Measurements from ENCODE around the gene RNF146. TPM values are rescaled to one million over a fixed set of nuclear protein-coding genes. Genes with fewer than 3 reads are reported as not detected.

RNF146 gene
- total RNA-seq, 1 experiment from 2014 or later, result 31.3 TPM

DNA sequence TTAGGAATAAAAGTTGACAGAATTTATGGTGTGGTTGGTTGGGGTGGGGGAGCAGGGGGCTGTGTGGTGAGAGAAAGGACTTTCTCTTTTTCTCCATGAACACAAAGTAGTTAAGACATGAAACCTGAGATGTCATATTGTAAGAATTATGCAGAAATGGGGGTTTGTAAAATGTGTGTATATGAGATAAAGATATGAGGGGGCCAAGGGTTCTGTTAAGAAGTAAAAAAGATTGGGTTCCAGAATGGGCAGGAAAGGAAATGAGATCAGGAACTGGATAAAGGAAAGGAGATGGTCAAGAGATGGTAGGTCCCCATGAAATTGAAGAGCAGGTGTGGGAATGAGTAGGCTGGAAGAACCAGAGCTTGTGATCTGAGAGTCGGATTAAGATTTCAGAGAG, 9.7 kb downstream of the RNF146 start:
- no peaks in the 10 kb centered on the region for H3K9me3 ChIP-seq
- intact Hi-C loops (cut with micrococcal nuclease; ENCODE audit: unreplicated experiment), result no loop called here
- Mint-ChIP-seq H3K4me1 (ENCODE audit: low read depth, unreplicated experiment) (no peaks in the 10 kb centered on the region), H3K4me3 (ENCODE audit: unreplicated experiment) (no peak overlapping the region), H3K27ac (ENCODE audit: unreplicated experiment) (no peak overlapping the region), H3K9me3 (ENCODE audit: unreplicated experiment) (no peaks in the 10 kb centered on the region), H3K27me3 (ENCODE audit: insufficient read depth, unreplicated experiment) (no peaks in the 10 kb centered on the region), H3K36me3 (ENCODE audit: insufficient read depth, unreplicated experiment) (peaks cover 6% of the 10 kb centered on the region)
- H3K4me1 ChIP-seq, result no peaks in the 10 kb centered on the region
- no TSS peak for BruUV-seq (replicated peaks)
- no peak overlapping the region for H3K4me3 ChIP-seq (ENCODE audit: low read depth, low read length)
- no peak for TF ChIP-seq CTCF (IDR thresholded peaks at IDR 0.05; ENCODE audit: insufficient read depth in 1 of 2, low read depth in 1 of 2, low read length in 1 of 2, severe bottlenecking in 1 of 2, unreplicated experiment in 1 of 2)
- DNase-seq, result no peak
- H3K36me3 ChIP-seq (ENCODE audit: control insufficient read depth, insufficient read depth, low read length), result no peaks in the 10 kb centered on the region
- ChIA-PET POLR2A (no interaction called here), CTCF (interaction anchor here (1.4 kb wide), 1 partner anchor 10 kb away, joined by 4 read pairs; the partner anchor contains the start of gene RNF146)
- no peaks in the 10 kb centered on the region for H3K27me3 ChIP-seq (replicated peaks; ENCODE audit: control insufficient read depth, insufficient read depth, low read length)

DNA sequence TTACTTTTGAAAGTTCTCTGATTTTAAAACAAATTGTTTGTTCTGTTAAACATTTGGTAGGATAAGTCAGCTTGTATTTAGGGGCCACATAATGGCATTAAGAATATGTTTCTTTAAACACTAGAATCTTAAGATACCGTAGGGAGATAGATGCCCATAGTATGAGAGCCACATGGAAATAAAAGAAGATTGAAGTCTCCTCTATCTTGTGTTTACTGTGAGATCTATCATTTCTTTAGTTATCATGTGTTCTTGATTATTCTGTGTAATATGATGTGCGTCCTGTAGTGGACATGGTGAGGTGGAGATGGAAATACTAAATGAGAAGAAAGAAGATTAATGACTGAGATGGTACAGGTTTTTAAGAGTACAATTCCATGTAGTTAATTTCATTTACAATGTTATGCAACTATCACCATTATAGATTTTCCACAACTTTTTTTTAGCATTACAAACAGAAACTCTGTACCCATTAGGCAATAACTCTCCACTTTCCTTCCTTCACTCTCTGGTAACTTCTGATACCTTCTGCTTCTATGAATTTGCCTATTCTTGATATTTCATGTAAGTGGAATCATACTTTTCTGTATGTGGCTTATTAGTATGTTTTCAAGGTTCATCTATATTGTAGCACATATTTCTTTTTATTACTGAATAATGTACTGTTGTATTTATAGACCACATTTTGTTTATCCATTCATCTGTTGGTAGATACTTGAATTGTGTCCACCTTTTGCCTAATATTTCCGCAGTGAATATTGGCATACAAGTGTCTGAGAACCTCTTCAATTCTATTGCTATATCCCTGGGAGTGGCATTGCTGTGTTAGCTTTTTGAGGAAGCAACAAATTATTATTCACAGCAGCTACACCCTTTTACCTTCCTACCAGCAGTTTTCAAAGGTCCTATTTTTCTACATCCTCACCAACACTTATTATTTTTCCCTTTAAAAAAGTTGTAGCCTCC, 11.5 kb downstream of the RNF146 start:
- POLR2A ChIA-PET, result no interaction called here
- Histone ChIP-seq H3K9me3 (no peaks in the 10 kb centered on the region), H3K27me3 (replicated peaks; ENCODE audit: control insufficient read depth, insufficient read depth, low read length) (no peaks in the 10 kb centered on the region), H3K4me3 (ENCODE audit: low read depth, low read length) (no peak overlapping the region), H3K36me3 (ENCODE audit: control insufficient read depth, insufficient read depth, low read length) (no peaks in the 10 kb centered on the region), H3K4me1 (no peaks in the 10 kb centered on the region)
- TF ChIP-seq CTCF (IDR thresholded peaks at IDR 0.05; ENCODE audit: insufficient read depth in 1 of 2, low read depth in 1 of 2, low read length in 1 of 2, severe bottlenecking in 1 of 2, unreplicated experiment in 1 of 2), result no peak
- no peak for DNase-seq
- intact Hi-C loops (cut with micrococcal nuclease; ENCODE audit: unreplicated experiment), result no loop called here
- BruUV-seq (replicated peaks), result no TSS peak
- H3K4me1 Mint-ChIP-seq (ENCODE audit: low read depth, unreplicated experiment), result no peaks in the 10 kb centered on the region
- H3K9me3 Mint-ChIP-seq (ENCODE audit: unreplicated experiment), result no peaks in the 10 kb centered on the region
- no peaks in the 10 kb centered on the region for H3K27me3 Mint-ChIP-seq (ENCODE audit: insufficient read depth, unreplicated experiment)
- no peak overlapping the region for H3K4me3 Mint-ChIP-seq (ENCODE audit: unreplicated experiment)
- H3K27ac Mint-ChIP-seq (ENCODE audit: unreplicated experiment), result no peak overlapping the region
- CTCF ChIA-PET, result no interaction called here
- H3K36me3 Mint-ChIP-seq (ENCODE audit: insufficient read depth, unreplicated experiment), result peaks cover 19% of the 10 kb centered on the region

DNA sequence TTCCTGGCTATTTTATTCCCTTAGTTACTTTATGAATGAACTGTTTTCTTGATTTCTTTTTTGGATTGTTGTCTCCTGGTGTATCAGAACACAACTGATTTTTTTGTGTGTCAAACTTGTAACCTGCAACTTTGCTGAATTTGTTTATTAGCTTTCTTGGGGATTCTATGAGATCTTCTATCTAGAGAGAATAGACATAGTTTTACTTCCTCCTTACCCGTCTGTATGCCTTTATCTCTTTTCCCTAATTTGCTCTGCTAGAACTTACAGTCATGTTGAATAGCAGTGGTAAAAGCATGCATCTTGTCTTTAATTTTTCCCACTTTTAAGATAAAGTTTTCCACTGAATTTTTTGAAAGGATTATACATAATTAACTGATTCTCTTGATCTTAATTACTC, 13.2 kb downstream of the RNF146 start:
- intact Hi-C loops (cut with micrococcal nuclease; ENCODE audit: unreplicated experiment), result no loop called here
- CTCF ChIA-PET, result no interaction called here
- no peaks in the 10 kb centered on the region for H3K9me3 ChIP-seq
- no peak overlapping the region for H3K27ac Mint-ChIP-seq (ENCODE audit: unreplicated experiment)
- POLR2A ChIA-PET, result no interaction called here
- H3K27me3 ChIP-seq (replicated peaks; ENCODE audit: control insufficient read depth, insufficient read depth, low read length), result no peaks in the 10 kb centered on the region
- DNase-seq, result no peak
- H3K4me3 Mint-ChIP-seq (ENCODE audit: unreplicated experiment), result no peak overlapping the region
- peaks cover 33% of the 10 kb centered on the region for H3K36me3 Mint-ChIP-seq (ENCODE audit: insufficient read depth, unreplicated experiment)
- H3K4me1 Mint-ChIP-seq (ENCODE audit: low read depth, unreplicated experiment), result no peaks in the 10 kb centered on the region
- no peaks in the 10 kb centered on the region for H3K36me3 ChIP-seq (ENCODE audit: control insufficient read depth, insufficient read depth, low read length)
- H3K4me3 ChIP-seq (ENCODE audit: low read depth, low read length), result no peak overlapping the region
- BruUV-seq (replicated peaks), result no TSS peak
- no peaks in the 10 kb centered on the region for H3K9me3 Mint-ChIP-seq (ENCODE audit: unreplicated experiment)
- no peaks in the 10 kb centered on the region for H3K27me3 Mint-ChIP-seq (ENCODE audit: insufficient read depth, unreplicated experiment)
- TF ChIP-seq CTCF (IDR thresholded peaks at IDR 0.05; ENCODE audit: insufficient read depth in 1 of 2, low read depth in 1 of 2, low read length in 1 of 2, severe bottlenecking in 1 of 2, unreplicated experiment in 1 of 2), result no peak
- no peaks in the 10 kb centered on the region for H3K4me1 ChIP-seq
